A673 (cell line): ENCODE measurements around the gene HBQ1.

Source experiments
- EZH2 ChIP-seq: fragments of 200-600 bp; sonication (generic); IDR thresholded peaks from 2 replicates; pipeline ENCODE4 v1.6.1; 2017; ENCODE audit warnings: borderline replicate concordance, low read depth, mild to moderate bottlenecking, mixed read lengths, antibody characterized with exemption, low read length; ENCODE audit not compliant: poor library complexity, severe bottlenecking
- TF ChIP-seq, protein P1 (sequence below): fragments of 300-800, 200-600 bp; sonication (generic); conservative IDR thresholded peaks from 2 replicates; pipeline ENCODE4 v1.5.1; 2017; ENCODE audit warnings: low read depth, mild to moderate bottlenecking, antibody characterized with exemption, low read length, moderate library complexity, mixed read lengths

DNA sequence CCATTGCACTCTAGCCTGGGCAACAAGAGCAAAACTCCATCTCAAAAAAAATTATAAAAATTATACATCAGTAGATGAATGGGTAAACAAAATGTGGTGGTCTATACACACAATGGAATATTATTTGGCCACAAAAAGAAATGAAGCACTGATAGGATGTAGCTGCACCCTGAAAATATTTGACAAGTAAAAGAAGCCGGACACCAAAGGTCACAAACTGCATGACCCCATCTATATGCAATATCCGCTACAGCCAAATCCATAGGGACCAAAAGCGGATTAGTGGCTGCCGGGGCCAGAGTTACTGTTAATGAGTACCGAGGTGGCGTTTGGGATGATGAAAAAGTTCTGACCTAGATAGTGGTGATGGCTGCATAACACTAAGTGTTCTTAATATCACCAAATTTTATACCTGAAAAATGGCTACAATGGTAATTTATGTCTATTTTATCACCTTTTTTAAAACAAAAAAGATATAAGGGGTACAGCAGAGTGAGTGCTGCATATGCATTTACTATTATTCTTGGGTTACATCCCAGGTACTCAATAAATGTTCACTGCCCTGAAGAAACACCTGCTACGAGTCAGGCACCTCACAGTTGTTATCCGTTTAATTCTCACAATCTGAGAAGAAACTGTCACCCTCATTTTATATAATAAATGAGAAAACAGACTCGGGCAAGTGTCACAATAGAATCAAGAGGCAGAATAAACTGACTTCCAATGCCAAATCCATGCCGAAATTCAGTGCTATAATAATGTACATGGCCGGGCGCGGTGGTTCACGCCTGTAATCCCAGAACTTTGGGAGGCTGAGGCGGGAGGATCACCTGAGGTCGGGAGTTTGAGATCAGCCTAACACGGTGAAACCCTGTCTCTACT, 807 bp upstream of the HBQ1 start:
- no peak for TF ChIP-seq EZH2
- TF ChIP-seq, protein P1, sequence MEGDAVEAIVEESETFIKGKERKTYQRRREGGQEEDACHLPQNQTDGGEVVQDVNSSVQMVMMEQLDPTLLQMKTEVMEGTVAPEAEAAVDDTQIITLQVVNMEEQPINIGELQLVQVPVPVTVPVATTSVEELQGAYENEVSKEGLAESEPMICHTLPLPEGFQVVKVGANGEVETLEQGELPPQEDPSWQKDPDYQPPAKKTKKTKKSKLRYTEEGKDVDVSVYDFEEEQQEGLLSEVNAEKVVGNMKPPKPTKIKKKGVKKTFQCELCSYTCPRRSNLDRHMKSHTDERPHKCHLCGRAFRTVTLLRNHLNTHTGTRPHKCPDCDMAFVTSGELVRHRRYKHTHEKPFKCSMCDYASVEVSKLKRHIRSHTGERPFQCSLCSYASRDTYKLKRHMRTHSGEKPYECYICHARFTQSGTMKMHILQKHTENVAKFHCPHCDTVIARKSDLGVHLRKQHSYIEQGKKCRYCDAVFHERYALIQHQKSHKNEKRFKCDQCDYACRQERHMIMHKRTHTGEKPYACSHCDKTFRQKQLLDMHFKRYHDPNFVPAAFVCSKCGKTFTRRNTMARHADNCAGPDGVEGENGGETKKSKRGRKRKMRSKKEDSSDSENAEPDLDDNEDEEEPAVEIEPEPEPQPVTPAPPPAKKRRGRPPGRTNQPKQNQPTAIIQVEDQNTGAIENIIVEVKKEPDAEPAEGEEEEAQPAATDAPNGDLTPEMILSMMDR, result no peak
